OCI-LY1 (cell line): ENCODE data around the gene SLC6A2.

Source experiments
- H2AFZ ChIP-seq: fragments of 200-600 bp; sonication (generic), shearing (Covaris generic); 2 replicates; pipeline ENCODE4 v1.6.0; 2014; ENCODE audit warnings: antibody characterized with exemption, mild to moderate bottlenecking, low read length
- H3F3A ChIP-seq: fragments of 200-600 bp; sonication (generic), shearing (Covaris generic); 2 replicates; pipeline ENCODE4 v1.6.0; 2014; ENCODE audit warnings: mild to moderate bottlenecking, antibody characterized with exemption, low read length, moderate library complexity; ENCODE audit not compliant: insufficient read depth
- H3K27ac ChIP-seq: fragments of 200-600 bp; sonication (generic); 2 replicates; pipeline ENCODE4 v1.5.1; 2014; ENCODE audit warnings: low read length, mixed run types, mild to moderate bottlenecking, low read depth; ENCODE audit not compliant: poor library complexity, severe bottlenecking
- H3K27me3 ChIP-seq: fragments of 200-600 bp; sonication (generic); 2 replicates; pipeline ENCODE4 v1.6.0; 2014; ENCODE audit warnings: antibody characterized with exemption, mild to moderate bottlenecking, low read length, moderate library complexity; ENCODE audit not compliant: insufficient read depth
- H3K36me3 ChIP-seq: fragments of 200-600 bp; sonication (generic); 2 replicates; pipeline ENCODE4 v1.6.1; 2014; ENCODE audit warnings: mild to moderate bottlenecking, antibody characterized with exemption, low read length, moderate library complexity, mixed read lengths; ENCODE audit not compliant: insufficient read depth
- H3K4me1 ChIP-seq: fragments of 200-600 bp; sonication (generic); 2 replicates; pipeline ENCODE4 v1.5.1; 2014; ENCODE audit warnings: mild to moderate bottlenecking, low read length, moderate library complexity; ENCODE audit not compliant: insufficient read depth, severe bottlenecking
- H3K4me2 ChIP-seq: fragments of 200-600 bp; sonication (generic), shearing (Covaris generic); 2 replicates; pipeline ENCODE4 v1.6.1; 2014; ENCODE audit warnings: low read length
- H3K4me3 ChIP-seq: fragments of 200-600 bp; sonication (generic); 2 replicates; pipeline ENCODE4 v1.5.1; 2014; ENCODE audit warnings: low read length, low read depth, mild to moderate bottlenecking, mixed read lengths; ENCODE audit not compliant: poor library complexity, severe bottlenecking
- H3K79me2 ChIP-seq: fragments of 200-600 bp; shearing (Covaris generic); 2 replicates; pipeline ENCODE4 v1.6.1; 2016; ENCODE audit warnings: mixed run types, low read length, mixed read lengths; ENCODE audit not compliant: insufficient read depth
- H3K9ac ChIP-seq: fragments of 200-600 bp; sonication (generic), shearing (Covaris generic); 2 replicates; pipeline ENCODE4 v1.6.1; 2014; ENCODE audit warnings: mild to moderate bottlenecking, low read length, mixed read lengths
- H3K9me2 ChIP-seq: fragments of 200-600 bp; sonication (generic), shearing (Covaris generic); 2 replicates; pipeline ENCODE4 v1.6.1; 2014; ENCODE audit warnings: low read depth, mild to moderate bottlenecking, low read length, mixed read lengths
- H3K9me3 ChIP-seq: fragments of 200-600 bp; shearing (Covaris generic); 2 replicates; pipeline ENCODE4 v1.6.1; 2014; ENCODE audit warnings: low read length, mixed read lengths
- H4K20me1 ChIP-seq: fragments of 200-600 bp; sonication (generic), shearing (Covaris generic); 2 replicates; pipeline ENCODE4 v1.6.0; 2016; ENCODE audit warnings: mild to moderate bottlenecking, low read length; ENCODE audit not compliant: insufficient read depth
- CTCF ChIP-seq: fragments of 200-600 bp; sonication (generic), shearing (Covaris generic); IDR thresholded peaks from 2 replicates; pipeline ENCODE4 v1.5.1; 2017; ENCODE audit warnings: mild to moderate bottlenecking, antibody characterized with exemption, low read length, moderate library complexity, mixed read lengths
- EZH2 ChIP-seq: fragments of 200-600 bp; sonication (generic), shearing (Covaris generic); IDR thresholded peaks from 2 replicates; pipeline ENCODE4 v1.8.0; 2017; ENCODE audit warnings: borderline replicate concordance, mixed run types, mild to moderate bottlenecking, antibody characterized with exemption, low read length, moderate library complexity, mixed read lengths

Gene SLC6A2

GRCh38 chr16:55671974-55672280 lies 16.1 kb downstream of the SLC6A2 start:
- Histone ChIP-seq H3K9ac (no peak overlapping the region), H3F3A (no peaks in the 10 kb centered on the region), H4K20me1 (no peaks in the 10 kb centered on the region), H3K79me2 (no peaks in the 10 kb centered on the region), H3K9me2 (no peaks in the 10 kb centered on the region), H3K4me1 (no peaks in the 10 kb centered on the region), H3K4me3 (no peak overlapping the region), H3K9me3 (no peaks in the 10 kb centered on the region), H3K27ac (no peak overlapping the region), H3K4me2 (no peak overlapping the region), H2AFZ (no peak overlapping the region), H3K36me3 (no peaks in the 10 kb centered on the region), H3K27me3 (no peaks in the 10 kb centered on the region)
- TF ChIP-seq CTCF (no peak), EZH2 (no peak)

GRCh38 chr16:55672471-55672870 lies 16.7 kb downstream of the SLC6A2 start:
- H3K79me2 ChIP-seq, result no peaks in the 10 kb centered on the region
- H3K9me2 ChIP-seq, result no peaks in the 10 kb centered on the region
- TF ChIP-seq EZH2 (no peak), CTCF (no peak)
- no peak overlapping the region for H3K27ac ChIP-seq
- H3K4me3 ChIP-seq, result no peak overlapping the region
- no peaks in the 10 kb centered on the region for H4K20me1 ChIP-seq
- no peaks in the 10 kb centered on the region for H3F3A ChIP-seq
- no peaks in the 10 kb centered on the region for H3K27me3 ChIP-seq
- no peak overlapping the region for H3K4me2 ChIP-seq
- no peaks in the 10 kb centered on the region for H3K9me3 ChIP-seq
- H3K9ac ChIP-seq, result no peak overlapping the region
- no peaks in the 10 kb centered on the region for H3K36me3 ChIP-seq
- no peak overlapping the region for H2AFZ ChIP-seq
- H3K4me1 ChIP-seq, result no peaks in the 10 kb centered on the region

- H3K36me3 ChIP-seq, result no peaks in the 10 kb centered on the region
- no peaks in the 10 kb centered on the region for H3K27me3 ChIP-seq
- no peak overlapping the region for H3K9ac ChIP-seq
- no peak for TF ChIP-seq CTCF
- no peak for TF ChIP-seq EZH2
- H4K20me1 ChIP-seq, result no peaks in the 10 kb centered on the region
- no peaks in the 10 kb centered on the region for H3K9me3 ChIP-seq
- H2AFZ ChIP-seq, result no peak overlapping the region
- no peak overlapping the region for H3K4me2 ChIP-seq
- no peaks in the 10 kb centered on the region for H3K9me2 ChIP-seq
- no peaks in the 10 kb centered on the region for H3K79me2 ChIP-seq
- no peak overlapping the region for H3K27ac ChIP-seq
- H3K4me3 ChIP-seq, result no peak overlapping the region
- no peaks in the 10 kb centered on the region for H3K4me1 ChIP-seq
- no peaks in the 10 kb centered on the region for H3F3A ChIP-seq
Observed at GRCh38 chr16:55678161-55678821, 22.5 kb downstream of the SLC6A2 start.
